Mesothelial cell of epicardium (in vitro differentiated cells): ENCODE measurements around the gene PLEKHA4. TPM values are rescaled to one million over a fixed set of nuclear protein-coding genes. Genes with fewer than 3 reads are reported as not detected.

Experiments
- DNase-seq, 2 experiments: peaks; one replicate each; pipeline ENCODE4 v3.0.0; 2021; ENCODE audit warnings: low spot score in 2 of 2; ENCODE audit not compliant: unreplicated experiment in 2 of 2
- H3K27ac Mint-ChIP-seq: 2 replicates; pipeline ENCODE4 v1.8.0; 2021; ENCODE audit warnings: mixed read lengths
- H3K27me3 Mint-ChIP-seq: 2 replicates; pipeline ENCODE4 v1.8.0; 2021; ENCODE audit warnings: low read depth, mixed read lengths
- H3K36me3 Mint-ChIP-seq: 2 replicates; pipeline ENCODE4 v1.8.0; 2021; ENCODE audit warnings: mixed read lengths
- H3K4me1 Mint-ChIP-seq: 2 replicates; pipeline ENCODE4 v1.8.0; 2021; ENCODE audit warnings: mixed read lengths
- H3K4me3 Mint-ChIP-seq: 2 replicates; pipeline ENCODE4 v1.8.0; 2021; ENCODE audit warnings: mild to moderate bottlenecking, moderate library complexity, mixed read lengths
- H3K9me3 Mint-ChIP-seq: 2 replicates; pipeline ENCODE4 v1.8.0; 2021; ENCODE audit warnings: mixed read lengths
- CTCF ChIP-seq: fragments of 200-600 bp; sonication (generic); IDR thresholded peaks from one replicate; pipeline ENCODE4 v1.5.0; 2021; ENCODE audit warnings: antibody characterized with exemption; ENCODE audit not compliant: unreplicated experiment
- total RNA-seq: library from RNA; stranded (reverse); gene quantifications from 3 replicates; pipeline ENCODE4 v1.2.1, GENCODE V29; 2021

PLEKHA4 gene
- total RNA-seq, 1 donor from 2014 or later = 26.9 TPM

GRCh38 chr19:48814895-48815294 lies 53.5 kb downstream of the PLEKHA4 start:
- H3K4me3 Mint-ChIP-seq = no peak overlapping the region
- H3K4me1 Mint-ChIP-seq = peaks cover 19% of the 10 kb centered on the region
- DNase-seq = no peak
- no peaks in the 10 kb centered on the region for H3K27me3 Mint-ChIP-seq
- no peak for TF ChIP-seq CTCF
- H3K27ac Mint-ChIP-seq = no peak overlapping the region
- H3K36me3 Mint-ChIP-seq = peaks cover 3% of the 10 kb centered on the region
- H3K9me3 Mint-ChIP-seq = no peaks in the 10 kb centered on the region

GRCh38 chr19:48813123-48813913 lies 55.1 kb downstream of the PLEKHA4 start:
- no peak for TF ChIP-seq CTCF
- Mint-ChIP-seq H3K27ac (peak overlapping the region; percentile 95), H3K4me1 (peaks cover 19% of the 10 kb centered on the region), H3K4me3 (no peak overlapping the region), H3K36me3 (peaks cover 1% of the 10 kb centered on the region), H3K27me3 (no peaks in the 10 kb centered on the region), H3K9me3 (no peaks in the 10 kb centered on the region)
- DNase-seq = no peak

DNA sequence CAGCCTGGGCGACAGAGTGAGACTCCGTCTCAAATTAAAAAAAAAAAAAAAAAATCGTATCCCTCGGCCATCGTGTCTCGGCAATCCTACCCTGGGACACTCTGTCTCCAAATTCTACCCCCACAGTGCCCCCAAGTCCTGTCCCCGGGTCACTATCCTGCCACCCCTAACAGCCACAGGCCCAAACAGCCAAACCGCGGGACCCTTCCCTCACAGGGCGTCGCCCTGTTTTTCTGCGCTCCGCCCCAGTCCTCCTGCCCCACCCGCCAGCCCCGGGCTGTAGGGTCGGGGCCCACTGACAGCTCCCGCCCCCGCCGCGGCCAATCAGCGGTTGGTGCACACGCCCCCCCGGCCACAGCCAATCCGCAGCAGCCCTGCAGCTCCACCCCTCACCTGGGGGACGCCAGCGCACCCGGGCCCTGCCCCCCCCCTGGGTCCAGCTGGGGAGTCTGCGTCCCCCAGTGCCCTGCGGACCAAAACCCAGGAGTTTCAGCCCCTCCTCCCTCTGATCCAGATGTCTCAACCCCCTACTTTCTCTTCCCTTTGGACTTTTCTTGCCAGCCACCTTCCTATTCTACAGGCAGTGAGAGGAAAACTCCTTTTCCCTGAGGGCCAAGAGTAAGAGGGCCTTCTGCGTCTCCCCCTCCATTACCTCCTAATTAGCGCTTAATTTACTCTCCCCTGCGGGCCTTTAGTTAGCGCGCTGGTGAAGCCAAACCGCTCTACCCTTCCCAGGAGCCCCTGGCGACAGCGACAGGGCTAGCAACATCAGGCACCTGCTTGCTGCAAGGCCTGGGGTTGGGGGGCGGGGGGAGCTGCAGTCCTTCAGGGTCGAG lies 56.1 kb downstream of the PLEKHA4 start:
- peak overlapping the region; percentile 67 for H3K4me3 Mint-ChIP-seq
- peak overlapping the region; percentile 95 for H3K27ac Mint-ChIP-seq

DNA sequence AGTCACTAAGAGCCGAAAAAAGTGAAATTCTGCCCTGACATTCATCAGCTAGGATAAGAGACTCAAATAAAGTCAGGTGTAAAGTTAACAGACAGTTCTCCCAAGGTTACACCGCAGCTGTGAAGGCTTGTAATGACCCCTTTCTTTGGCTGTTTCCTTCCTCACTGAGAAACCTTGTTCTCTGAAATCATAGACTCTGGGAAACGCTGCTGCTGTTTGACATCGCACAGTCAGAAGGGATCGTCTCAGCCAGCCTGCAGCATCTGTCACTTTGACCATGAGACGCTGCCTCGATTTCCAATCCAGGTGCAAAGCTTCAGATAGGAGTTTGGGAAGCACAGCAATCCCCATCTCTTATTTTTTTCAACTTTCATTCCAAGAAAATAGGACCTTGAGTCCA lies 58.3 kb downstream of the PLEKHA4 start:
- H3K4me1 Mint-ChIP-seq = peaks cover 20% of the 10 kb centered on the region
- H3K9me3 Mint-ChIP-seq = no peaks in the 10 kb centered on the region
- peak overlapping the region; percentile 74 for H3K27ac Mint-ChIP-seq
- no peak for TF ChIP-seq CTCF
- no peaks in the 10 kb centered on the region for H3K27me3 Mint-ChIP-seq
- peaks cover 1% of the 10 kb centered on the region for H3K36me3 Mint-ChIP-seq
- no peak for DNase-seq
- peak overlapping the region; percentile 77 for H3K4me3 Mint-ChIP-seq

More for the DNA sequence above, 56.1 kb downstream of the PLEKHA4 start:
- H3K9me3 Mint-ChIP-seq = no peaks in the 10 kb centered on the region
- H3K4me1 Mint-ChIP-seq = peaks cover 19% of the 10 kb centered on the region
- H3K36me3 Mint-ChIP-seq = peaks cover 1% of the 10 kb centered on the region
- H3K27me3 Mint-ChIP-seq = no peaks in the 10 kb centered on the region
- no peak for TF ChIP-seq CTCF
- DNase-seq = peak; percentile 48 to 66

DNA sequence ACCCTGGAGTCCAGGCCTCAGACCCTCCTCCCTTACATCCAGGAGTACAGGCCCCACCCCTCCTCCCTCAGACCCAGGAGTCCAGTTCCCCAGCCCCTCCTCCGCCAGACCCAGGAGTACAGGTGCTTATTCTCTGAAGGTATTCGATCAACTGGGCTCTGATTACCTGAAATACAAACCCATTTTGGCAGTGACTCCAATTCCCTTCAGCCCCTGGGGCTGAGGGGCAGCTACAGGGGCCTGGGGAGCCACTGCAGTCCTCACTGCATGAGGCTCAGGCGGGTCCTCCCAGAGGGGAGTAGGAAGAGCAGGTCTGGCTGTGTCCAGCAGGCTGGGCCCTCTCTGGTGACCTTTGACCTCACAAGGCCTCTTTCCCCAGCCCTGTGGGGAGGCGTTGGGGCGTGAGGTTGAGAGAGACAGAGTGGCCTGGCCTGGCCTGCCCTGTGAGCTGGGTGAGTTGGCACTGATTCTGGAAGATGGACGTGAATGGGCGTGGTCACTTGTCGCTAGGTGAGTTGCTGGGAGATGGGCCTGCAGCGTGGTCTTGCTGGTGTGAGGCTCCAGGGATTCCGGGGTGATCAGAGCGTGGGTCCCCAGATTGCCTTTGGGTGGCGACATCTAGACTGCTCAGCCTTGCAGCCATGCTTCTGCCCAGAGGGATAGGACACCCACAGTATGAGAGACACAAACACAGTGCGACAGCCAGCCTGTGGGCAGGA lies 60.7 kb downstream of the PLEKHA4 start:
- Mint-ChIP-seq H3K36me3 (no peaks in the 10 kb centered on the region), H3K4me1 (peaks cover 20% of the 10 kb centered on the region), H3K9me3 (no peaks in the 10 kb centered on the region), H3K4me3 (no peak overlapping the region), H3K27me3 (no peaks in the 10 kb centered on the region), H3K27ac (no peak overlapping the region)
- no peak for DNase-seq
- TF ChIP-seq CTCF = no peak
